ENCODE data around the gene PGRMC2.
A peak's percentile ranks its signal among the peaks of the same experiment; 100 is the strongest.
"Not testable (repeated sequence)": the region's sequence is repeated elsewhere in the genome, so short reads cannot be mapped to it uniquely, and the experiment has no call there.

The PGRMC2 gene

GRCh38 chr4:128298146-128298758 lies 10.6 kb upstream of the PGRMC2 start:
- no peak for DNase-seq

- DNase-seq = no peak
Observed at GRCh38 chr4:128295255-128295654, 7.6 kb upstream of the PGRMC2 start.

DNA sequence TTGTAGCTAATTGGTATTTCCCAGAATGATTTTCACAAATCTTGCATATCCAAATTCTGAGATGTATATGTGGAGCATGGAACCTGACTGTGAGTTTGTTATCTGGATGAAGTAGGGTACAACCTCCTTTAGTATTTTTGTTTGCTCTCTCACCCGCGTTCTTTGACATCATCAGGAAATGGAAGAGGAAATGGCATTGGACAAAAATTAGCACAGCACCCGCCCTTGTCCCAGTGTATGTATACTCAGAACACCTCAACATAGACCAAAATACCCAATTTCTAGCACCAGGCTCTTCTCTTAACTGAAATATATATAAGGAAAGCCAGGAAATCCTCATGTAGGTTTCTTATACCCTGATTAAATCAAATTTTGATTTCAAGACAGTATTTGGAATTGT lies 6.9 kb upstream of the PGRMC2 start:
- no peak for DNase-seq

- no peak for DNase-seq
Observed at GRCh38 chr4:128292349-128292748, 4.7 kb upstream of the PGRMC2 start.

DNA sequence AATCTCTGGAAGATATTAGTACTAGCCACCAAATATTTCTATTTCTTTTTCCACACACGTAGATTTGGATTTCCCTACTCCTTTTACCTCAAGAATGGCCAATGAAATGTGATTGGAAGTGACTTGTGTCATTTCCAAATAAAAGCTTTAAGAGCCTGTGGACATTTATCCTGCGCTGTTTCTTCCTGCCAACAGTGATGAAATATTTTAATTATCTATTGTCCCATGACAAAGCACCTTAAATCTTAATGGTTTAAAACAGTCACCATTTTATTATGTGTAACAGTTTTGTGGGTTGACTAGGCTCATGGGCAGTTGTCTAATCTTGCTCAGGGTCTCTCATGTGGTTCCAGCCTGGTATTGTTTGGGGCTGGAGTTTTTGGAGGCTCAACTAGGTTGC lies 3.5 kb upstream of the PGRMC2 start:
- DNase-seq = no peak

DNA sequence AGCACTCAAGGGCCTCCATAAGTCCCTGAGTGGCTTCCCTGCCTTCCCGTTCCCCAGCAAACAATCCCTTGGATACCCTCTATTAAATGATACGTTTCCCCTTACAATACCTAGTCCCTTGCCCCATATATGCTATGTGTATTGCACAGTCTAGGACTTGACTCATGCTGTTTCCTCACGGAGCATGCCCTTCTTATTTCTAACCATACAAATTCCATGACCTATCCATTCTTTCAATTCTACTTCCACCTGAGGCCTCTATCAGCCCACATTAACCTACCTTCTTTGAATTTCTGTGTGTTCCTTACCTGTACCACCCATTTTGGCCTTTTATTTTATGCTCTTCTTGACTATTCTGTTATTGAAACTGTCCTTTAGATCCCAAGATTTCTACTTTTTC lies 2.9 kb upstream of the PGRMC2 start:
- DNase-seq = no peak

GRCh38 chr4:128289523-128290158 lies 2.0 kb upstream of the PGRMC2 start:
- DNase-seq = no peak

DNA sequence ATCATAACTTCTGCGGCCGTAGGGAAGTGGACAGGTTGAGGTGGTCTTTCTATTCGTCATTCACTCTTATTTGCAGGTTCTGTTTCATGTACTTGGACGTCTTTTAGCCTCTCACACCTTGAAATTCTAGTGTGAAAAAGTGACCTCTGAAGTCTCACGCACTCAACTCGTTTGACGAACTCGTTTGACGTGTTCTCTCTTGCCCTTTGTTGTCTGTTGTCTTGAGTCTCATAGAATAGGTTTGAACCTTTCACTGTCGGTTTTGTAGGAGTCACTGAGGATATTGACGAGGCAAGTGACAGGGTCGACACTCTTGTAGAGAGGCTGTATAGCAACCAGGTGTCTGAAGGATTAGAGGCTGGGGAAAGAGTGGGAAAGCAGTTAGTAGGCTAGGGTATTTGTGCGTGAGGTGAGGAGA lies 1.1 kb upstream of the PGRMC2 start:
- peak in 1 of 2 donors; percentile 28 for DNase-seq

DNA sequence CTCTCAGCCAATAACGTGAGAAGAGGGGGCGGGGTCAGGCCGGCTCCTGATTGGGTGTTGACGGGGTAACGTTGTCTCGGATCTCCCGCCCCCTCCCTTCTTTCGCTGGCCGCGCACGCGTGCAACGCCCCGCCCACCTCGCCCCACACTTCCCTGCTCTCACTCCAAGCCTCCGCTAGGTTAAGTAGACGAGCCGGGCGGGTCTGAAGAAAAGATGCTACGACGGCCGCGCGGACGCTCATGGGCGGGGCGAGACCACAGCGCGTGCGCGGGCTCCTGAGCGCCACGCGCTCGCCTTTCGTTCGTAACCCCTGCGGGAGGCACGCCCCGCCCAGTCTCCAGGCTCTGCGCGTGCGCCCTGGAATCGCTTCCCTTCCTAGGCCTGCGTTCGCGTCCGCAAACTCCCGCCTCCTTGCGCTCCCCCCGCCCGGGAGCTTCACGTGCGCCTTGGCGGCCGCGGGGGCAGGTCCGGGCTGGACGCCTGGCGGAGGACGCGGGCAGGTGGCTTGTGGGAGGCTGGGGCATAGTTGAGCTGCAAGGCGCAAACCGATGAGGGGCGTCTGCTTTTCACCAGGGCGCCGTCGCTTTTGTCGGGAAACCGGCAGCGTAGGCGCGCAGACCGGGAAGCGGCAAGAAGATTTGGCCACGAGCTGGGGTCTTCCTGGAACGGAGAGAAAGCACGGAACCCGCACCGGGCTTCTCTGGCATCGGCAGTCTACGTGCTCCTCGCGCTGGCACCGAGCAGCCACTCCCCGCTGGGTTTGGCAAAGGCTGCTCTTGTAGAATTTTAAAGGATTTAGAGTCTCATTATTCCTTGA lies 467 bp upstream of the PGRMC2 start:
- peak; percentile 100 for DNase-seq

DNA sequence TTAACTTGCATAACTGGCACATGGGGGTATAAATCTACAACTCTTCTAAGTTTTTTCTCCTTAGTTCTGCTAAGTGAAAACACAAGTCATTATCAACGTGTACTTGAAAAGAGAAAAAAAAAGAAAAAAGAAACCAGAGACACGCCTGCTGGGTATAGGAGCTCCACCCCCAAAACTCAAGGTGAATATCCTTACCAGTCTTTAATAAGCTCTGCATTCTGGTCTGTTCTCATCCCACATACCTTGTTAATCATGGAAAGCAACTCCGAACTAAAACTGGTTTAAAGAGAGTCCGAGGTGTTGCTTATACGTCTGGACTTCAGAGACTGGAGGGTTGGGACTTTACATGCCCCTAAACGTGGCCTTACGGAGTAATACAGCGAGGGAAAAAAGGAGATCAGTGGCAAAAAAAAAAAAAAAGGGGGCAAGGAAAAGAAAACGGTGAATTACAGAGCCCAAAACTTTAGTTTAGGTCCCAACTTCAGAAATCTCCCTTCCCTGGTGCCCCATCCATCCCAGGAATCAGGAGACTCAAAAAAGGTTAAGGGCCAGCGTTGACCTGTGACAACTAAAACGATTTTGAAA lies 1.0 kb downstream of the PGRMC2 start:
- DNase-seq = peak; percentile 3 to 22

- no peak for DNase-seq
Observed at GRCh38 chr4:128285085-128285997, 2.3 kb downstream of the PGRMC2 start.

DNA sequence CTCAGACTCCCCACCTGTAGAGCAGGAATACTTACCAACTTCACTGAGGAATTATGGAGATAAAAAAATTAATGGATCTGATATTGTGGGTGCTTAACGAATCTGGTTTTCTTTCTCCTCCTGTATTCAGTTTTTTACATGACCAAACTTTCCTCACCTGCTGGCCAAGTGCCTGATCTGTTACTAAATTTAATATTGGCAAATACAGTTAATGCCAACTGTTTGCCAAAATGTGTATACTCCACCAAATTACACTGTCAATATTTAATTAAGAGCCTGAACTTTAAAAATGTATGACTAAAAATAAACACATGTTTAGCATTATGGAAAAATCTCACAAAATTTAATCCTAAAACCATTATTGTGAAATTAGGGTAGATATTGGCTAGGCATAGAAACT lies 3.3 kb downstream of the PGRMC2 start:
- DNase-seq = no peak

DNA sequence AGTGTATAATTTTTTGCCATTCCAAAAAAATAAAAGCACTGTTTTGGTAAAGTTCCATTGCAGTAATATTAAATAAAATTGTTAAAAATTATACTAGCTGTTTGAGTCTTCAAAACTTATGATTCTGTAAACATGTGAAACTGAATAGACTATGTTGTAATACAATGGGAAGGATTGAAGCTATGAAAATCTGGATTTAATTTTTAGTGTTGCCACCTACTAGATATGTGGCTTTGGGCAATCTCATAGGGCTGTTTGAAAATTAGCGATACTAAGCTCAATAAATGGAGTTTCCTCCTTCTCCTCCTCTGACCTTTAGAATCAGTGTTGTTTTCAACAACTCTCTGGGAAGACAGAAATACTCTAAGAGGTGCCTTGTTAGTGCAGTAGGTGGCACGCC lies 4.5 kb downstream of the PGRMC2 start:
- no peak for DNase-seq

DNA sequence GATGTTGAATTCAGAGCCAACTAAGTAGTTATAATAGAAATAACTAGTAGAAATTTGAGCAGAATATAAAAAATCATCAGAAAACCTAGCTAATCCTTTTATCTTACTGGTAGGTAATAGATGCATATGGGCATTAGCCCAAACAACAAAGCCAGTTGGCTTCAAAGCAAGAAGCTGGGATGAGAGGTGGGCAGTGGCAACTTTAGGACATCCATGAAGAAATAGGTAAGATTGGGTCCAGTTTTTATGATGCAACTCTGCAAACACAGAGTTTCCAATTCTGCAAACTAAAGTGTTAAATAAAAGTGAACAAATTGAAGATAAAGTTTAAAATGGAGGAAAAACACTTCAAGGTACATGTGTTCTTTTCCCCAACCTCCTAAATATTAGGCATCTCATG lies 5.1 kb downstream of the PGRMC2 start:
- DNase-seq = no peak

GRCh38 chr4:128281354-128281753 lies 6.3 kb downstream of the PGRMC2 start:
- no peak for DNase-seq

- DNase-seq = no peak
Observed at GRCh38 chr4:128279624-128280225, 7.9 kb downstream of the PGRMC2 start.

DNA sequence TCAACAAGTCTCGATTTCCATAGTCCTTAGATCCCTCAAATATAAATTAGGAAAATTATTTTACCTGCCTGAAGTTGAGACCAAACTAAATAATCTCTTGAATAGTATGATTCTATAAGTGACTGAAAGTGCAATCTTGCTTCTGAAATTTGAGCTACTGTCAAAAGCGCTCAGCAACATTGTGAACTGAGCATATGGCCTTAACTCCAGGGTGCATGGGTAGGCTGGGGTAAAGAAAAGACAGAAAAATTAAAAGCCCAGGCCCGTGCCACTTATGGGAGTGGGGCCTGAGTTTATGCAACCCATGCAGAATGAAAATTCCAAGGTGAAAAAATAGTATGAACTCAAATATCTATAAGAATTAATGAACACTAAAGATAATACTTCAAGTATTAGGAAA lies 9.8 kb downstream of the PGRMC2 start:
- DNase-seq = no peak

- no peak for DNase-seq
Observed at GRCh38 chr4:128275346-128275745, 12.3 kb downstream of the PGRMC2 start.

DNA sequence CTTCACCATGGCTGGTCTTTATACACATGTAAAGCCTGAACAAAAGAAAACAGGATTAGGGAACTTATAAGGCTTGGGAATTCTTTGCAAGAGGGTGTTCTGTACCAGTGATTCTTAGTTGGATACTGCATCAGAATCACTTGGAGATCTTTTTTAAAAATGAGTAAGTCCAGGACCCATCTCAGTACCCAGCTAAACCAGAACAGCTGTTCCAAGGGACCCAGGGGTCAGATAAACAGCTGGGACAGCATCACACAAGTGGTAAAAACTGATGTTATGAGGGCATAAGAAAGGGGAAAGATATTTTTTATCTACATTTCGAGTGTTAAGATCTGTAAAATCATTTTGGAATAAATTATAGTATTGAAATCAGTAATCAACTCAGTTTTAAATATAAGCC lies 16.1 kb downstream of the PGRMC2 start:
- no peak for DNase-seq

- DNase-seq = no peak
Observed at GRCh38 chr4:128268970-128269369, 18.6 kb downstream of the PGRMC2 start.

DNA sequence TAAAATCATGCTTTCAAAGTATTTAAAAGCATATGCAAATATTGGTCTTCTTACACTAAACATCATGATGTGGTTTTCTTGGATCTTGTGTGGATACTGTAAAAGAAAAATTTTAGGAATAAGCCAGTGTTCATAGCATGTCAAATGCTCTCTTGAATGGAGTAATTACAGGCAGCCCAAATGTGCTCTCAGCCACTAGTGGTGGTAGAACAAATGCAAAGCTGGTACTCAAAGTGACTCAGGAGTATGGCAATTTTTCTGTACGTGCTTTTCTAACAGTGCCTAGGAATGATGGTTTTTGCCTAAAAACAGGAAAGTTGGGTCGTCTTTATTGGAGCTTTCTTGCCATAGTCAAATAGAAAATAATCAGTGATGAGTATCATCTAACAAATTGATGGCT lies 19.9 kb downstream of the PGRMC2 start:
- no peak for DNase-seq

DNA sequence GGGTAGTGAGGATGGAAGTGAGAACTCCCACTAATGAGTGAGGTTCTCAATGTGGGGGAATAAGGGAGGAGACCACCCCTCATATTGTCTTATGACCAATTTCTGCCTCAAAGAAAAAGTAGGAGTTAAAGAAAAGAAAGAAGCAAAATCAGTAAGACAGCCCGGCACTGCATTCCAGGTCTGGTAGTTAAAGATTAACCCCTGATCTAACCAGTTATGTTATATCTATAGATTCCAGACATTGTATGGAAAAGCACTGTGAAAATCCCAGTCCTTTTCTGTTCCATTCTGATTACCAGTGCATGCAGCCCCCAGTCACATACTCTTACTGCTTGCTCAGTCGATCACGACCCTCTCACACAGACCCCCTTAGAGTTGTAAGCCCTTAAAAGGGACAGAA lies 20.4 kb downstream of the PGRMC2 start:
- not testable (repeated sequence) for DNase-seq
